Epithelial cell of esophagus (primary cell): ENCODE data around the gene CEP20.

Experiments used
- DNase-seq: peaks from one replicate; pipeline ENCODE4 v3.0.0; 2010; ENCODE audit warnings: low read depth
- H3K4me3 ChIP-seq: 2 replicates; pipeline ENCODE4 v1.5.1; 2011; ENCODE audit warnings: mild to moderate bottlenecking, low read length, control low read depth
- TF ChIP-seq, protein P1 (sequence below): IDR thresholded peaks from 2 replicates; pipeline ENCODE4 v1.5.1; 2011; ENCODE audit warnings: low read depth, mild to moderate bottlenecking, low read length, control low read depth, inconsistent platforms; ENCODE audit not compliant: insufficient read depth; ENCODE audit errors: missing control alignments

CEP20 gene

DNA sequence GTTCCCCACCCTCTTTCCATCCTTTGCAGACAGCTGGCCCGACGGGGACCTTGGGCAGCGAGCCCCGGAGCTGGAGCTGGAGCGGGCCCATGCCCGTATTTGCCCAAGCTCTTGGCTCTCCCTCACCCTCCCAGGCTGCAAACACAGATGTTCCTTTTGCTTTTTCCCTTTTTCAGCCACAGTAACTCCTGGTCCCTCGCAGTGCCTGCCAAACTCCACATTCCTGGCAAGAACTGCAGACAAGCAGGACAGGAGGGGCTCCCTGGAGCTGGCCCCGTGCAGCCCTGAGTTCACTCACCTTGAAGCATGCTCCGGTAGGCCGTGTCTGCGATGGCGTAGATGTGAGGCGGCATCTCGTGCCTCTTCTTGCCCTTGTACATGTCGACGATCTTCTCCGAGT is 65.4 kb downstream of the CEP20 start:
- TF ChIP-seq, protein P1, sequence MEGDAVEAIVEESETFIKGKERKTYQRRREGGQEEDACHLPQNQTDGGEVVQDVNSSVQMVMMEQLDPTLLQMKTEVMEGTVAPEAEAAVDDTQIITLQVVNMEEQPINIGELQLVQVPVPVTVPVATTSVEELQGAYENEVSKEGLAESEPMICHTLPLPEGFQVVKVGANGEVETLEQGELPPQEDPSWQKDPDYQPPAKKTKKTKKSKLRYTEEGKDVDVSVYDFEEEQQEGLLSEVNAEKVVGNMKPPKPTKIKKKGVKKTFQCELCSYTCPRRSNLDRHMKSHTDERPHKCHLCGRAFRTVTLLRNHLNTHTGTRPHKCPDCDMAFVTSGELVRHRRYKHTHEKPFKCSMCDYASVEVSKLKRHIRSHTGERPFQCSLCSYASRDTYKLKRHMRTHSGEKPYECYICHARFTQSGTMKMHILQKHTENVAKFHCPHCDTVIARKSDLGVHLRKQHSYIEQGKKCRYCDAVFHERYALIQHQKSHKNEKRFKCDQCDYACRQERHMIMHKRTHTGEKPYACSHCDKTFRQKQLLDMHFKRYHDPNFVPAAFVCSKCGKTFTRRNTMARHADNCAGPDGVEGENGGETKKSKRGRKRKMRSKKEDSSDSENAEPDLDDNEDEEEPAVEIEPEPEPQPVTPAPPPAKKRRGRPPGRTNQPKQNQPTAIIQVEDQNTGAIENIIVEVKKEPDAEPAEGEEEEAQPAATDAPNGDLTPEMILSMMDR, result no peak
- no peak for DNase-seq
- H3K4me3 ChIP-seq, result no peak overlapping the region

DNA sequence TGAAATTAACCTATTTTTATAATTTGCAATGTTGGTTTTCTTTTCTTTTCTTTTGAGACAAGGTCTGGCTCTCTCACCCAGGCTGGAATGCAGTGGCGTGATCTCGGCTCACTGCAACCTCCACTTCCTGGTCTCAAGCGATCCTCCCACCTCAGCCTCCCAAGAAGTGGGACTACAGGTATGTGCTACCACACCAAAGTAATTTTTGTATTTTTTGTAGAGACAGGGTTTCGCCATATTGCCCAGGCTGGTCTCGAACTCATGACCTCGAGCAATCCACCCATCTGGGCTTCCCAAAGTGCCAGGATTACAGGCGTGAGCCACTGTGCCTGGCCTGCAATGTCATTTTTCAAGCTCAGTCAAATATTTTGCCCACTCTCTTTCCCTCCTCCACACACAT is 67.6 kb downstream of the CEP20 start:
- TF ChIP-seq, protein P1, result no peak
- DNase-seq, result no peak
- no peak overlapping the region for H3K4me3 ChIP-seq

DNA sequence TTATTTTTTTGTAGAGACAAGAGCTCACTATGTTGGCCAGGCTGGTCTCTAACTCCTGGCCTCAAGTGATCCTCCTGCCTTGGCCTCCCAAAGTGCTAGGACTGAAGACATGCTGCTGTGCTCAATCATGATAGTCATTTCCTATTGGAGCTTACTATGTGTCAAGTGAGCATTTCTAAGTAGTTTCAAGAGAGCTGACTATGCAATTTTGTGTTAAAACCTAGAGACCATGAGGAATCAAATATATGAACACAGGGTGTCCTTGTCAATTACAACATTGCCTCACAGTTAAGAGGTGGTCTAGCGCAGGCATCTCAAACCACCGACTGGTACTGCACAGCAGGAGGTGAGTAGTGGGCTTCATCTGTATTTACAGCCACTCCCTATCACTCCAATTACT is 69.4 kb downstream of the CEP20 start:
- H3K4me3 ChIP-seq, result no peak overlapping the region
- TF ChIP-seq, protein P1, result no peak
- no peak for DNase-seq

DNA sequence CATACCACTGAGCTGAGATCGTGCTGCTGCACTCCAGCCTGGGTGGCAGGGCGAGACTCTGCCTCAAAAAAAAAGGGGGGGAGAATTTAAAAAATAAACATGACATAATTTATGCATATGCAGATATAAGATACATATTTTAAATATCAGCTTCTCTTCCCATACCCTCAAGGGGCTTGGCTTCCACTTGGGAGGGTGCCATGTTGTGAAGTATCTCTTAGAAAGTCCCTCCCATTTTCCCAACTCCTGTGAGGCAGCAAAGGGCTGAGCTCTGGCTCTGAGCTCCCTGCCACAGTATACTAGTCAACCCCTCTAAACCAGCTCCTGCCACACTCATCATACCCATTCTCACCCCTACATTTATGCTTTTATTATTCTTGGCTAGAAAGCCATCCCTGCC is 71.0 kb downstream of the CEP20 start:
- no peak for DNase-seq

DNA sequence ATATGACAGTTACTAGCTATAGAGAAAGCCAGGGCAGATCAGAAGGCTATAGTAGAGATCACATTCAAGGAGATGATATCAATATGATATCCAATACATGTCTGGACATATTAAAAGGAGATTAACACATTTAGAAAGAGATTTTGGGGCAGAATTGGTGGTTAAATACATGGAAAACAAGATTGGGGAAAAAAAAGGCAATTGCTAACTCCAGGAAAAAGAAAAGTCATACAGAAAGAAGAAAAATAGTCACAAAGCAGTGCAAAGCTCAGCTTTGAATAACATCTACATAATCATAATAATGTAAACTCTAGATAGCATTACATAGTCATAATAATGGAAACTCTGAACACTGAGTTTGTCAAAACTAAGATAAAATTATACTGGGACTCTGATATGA is 72.2 kb downstream of the CEP20 start:
- no peak for DNase-seq
- TF ChIP-seq, protein P1, result no peak
- no peak overlapping the region for H3K4me3 ChIP-seq

More for the DNA sequence above, 71.0 kb downstream of the CEP20 start:
- no peak overlapping the region for H3K4me3 ChIP-seq
- TF ChIP-seq, protein P1, result no peak
